Osteoblast (primary cell): ENCODE measurements around the gene MAPK14. TPM values are rescaled to one million over a fixed set of nuclear protein-coding genes. Genes with fewer than 3 reads are reported as not detected.
"Not testable (repeated sequence)": the region's sequence is repeated elsewhere in the genome, so short reads cannot be mapped to it uniquely, and the experiment has no call there.

Experiments used
- DNase-seq: peaks from one replicate; pipeline ENCODE4 v3.0.0; 2011; ENCODE audit warnings: low spot score, mixed read lengths; ENCODE audit not compliant: insufficient read length; ENCODE audit errors: missing footprints
- H2AFZ ChIP-seq: 2 replicates; pipeline ENCODE4 v1.6.0; 2011; ENCODE audit warnings: mild to moderate bottlenecking, low read length
- H3K27ac ChIP-seq: 2 replicates; pipeline ENCODE4 v1.5.1; 2011; ENCODE audit warnings: mild to moderate bottlenecking, low read depth, low read length, moderate library complexity
- H3K27me3 ChIP-seq: 2 replicates; pipeline ENCODE4 v1.6.0; 2012; ENCODE audit warnings: mild to moderate bottlenecking, control low read depth, inconsistent platforms, low read length, moderate library complexity; ENCODE audit not compliant: insufficient read depth
- H3K36me3 ChIP-seq: 2 replicates; pipeline ENCODE4 v1.5.1; 2011; ENCODE audit warnings: mild to moderate bottlenecking, low read length, control low read depth, moderate library complexity; ENCODE audit not compliant: insufficient read depth
- H3K4me1 ChIP-seq: 2 replicates; pipeline ENCODE4 v1.5.1; 2011; ENCODE audit warnings: mild to moderate bottlenecking, low read length, control low read depth, moderate library complexity; ENCODE audit not compliant: insufficient read depth
- H3K4me2 ChIP-seq: 2 replicates; pipeline ENCODE4 v1.6.0; 2011; ENCODE audit warnings: mild to moderate bottlenecking, low read length; ENCODE audit not compliant: insufficient read depth
- H3K4me3 ChIP-seq: fragments of 200-600 bp; sonication (generic); 3 replicates; pipeline ENCODE4 v1.5.1; 2012; ENCODE audit warnings: mild to moderate bottlenecking, low read length, inconsistent platforms; ENCODE audit not compliant: insufficient read depth
- H3K79me2 ChIP-seq: 2 replicates; pipeline ENCODE4 v1.6.0; 2012; ENCODE audit warnings: mild to moderate bottlenecking, low read length, control low read depth, inconsistent platforms; ENCODE audit not compliant: insufficient read depth
- H3K9me3 ChIP-seq: 2 replicates; pipeline ENCODE4 v1.5.1; 2011; ENCODE audit warnings: low read depth, low read length, control low read depth
- H4K20me1 ChIP-seq: 2 replicates; pipeline ENCODE4 v1.6.0; 2012; ENCODE audit warnings: mild to moderate bottlenecking, low read length, control low read depth; ENCODE audit not compliant: insufficient read depth
- total RNA-seq: library from RNA; depleted of rRNA; stranded (reverse); fragments of >200 nt; gene quantifications from 2 replicates; pipeline ENCODE4 v1.2.3, GENCODE V29; 2012
- TF ChIP-seq, protein P1 (sequence below): IDR thresholded peaks from 2 replicates; pipeline ENCODE4 v1.5.1; 2011; ENCODE audit warnings: mild to moderate bottlenecking, low read depth, low read length, moderate library complexity; ENCODE audit errors: extremely low read depth

MAPK14 gene
- total RNA-seq, 1 donor = 90.5 TPM

DNA sequence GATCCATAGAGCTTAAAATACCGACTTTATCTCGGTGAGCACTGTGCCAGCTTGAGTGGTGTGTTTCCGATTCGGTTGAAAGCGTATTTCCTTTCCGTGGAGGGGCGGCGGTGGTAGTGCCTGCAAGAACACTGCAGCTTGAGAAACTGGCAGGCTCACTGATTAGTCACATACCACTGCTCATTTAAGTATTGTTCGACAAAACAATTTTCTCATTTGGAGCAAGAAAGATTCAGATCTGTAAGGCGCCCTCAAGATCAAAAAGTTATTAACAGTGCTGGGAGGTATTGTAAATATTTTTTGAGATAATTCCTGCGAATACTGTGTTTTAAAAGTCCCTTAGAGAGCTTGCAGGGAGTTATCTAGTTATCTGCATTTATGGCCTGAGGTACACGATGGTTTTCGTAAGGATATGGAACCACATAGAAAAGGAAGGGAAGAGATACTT is 1.3 kb downstream of the MAPK14 start:
- H3K27ac ChIP-seq = peak overlapping the region; percentile 84
- peak overlapping the region; percentile 76 for H3K4me2 ChIP-seq
- TF ChIP-seq, protein P1, sequence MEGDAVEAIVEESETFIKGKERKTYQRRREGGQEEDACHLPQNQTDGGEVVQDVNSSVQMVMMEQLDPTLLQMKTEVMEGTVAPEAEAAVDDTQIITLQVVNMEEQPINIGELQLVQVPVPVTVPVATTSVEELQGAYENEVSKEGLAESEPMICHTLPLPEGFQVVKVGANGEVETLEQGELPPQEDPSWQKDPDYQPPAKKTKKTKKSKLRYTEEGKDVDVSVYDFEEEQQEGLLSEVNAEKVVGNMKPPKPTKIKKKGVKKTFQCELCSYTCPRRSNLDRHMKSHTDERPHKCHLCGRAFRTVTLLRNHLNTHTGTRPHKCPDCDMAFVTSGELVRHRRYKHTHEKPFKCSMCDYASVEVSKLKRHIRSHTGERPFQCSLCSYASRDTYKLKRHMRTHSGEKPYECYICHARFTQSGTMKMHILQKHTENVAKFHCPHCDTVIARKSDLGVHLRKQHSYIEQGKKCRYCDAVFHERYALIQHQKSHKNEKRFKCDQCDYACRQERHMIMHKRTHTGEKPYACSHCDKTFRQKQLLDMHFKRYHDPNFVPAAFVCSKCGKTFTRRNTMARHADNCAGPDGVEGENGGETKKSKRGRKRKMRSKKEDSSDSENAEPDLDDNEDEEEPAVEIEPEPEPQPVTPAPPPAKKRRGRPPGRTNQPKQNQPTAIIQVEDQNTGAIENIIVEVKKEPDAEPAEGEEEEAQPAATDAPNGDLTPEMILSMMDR = no peak
- peaks cover 36% of the 10 kb centered on the region for H3K4me1 ChIP-seq
- H3K9me3 ChIP-seq = no peaks in the 10 kb centered on the region
- peak overlapping the region; percentile 96 for H3K4me3 ChIP-seq
- DNase-seq = peak; percentile 58
- peaks cover 33% of the 10 kb centered on the region for H4K20me1 ChIP-seq
- H3K36me3 ChIP-seq = no peaks in the 10 kb centered on the region
- H3K27me3 ChIP-seq = no peaks in the 10 kb centered on the region
- peak overlapping the region; percentile 20 for H2AFZ ChIP-seq
- peaks cover 61% of the 10 kb centered on the region for H3K79me2 ChIP-seq

GRCh38 chr6:36029464-36029863 is 1.9 kb downstream of the MAPK14 start:
- H3K4me2 ChIP-seq = peak overlapping the region; percentile 76
- TF ChIP-seq, protein P1 = no peak
- no peaks in the 10 kb centered on the region for H3K36me3 ChIP-seq
- no peaks in the 10 kb centered on the region for H3K9me3 ChIP-seq
- H3K4me3 ChIP-seq = peak overlapping the region; percentile 96
- peak; percentile 51 for DNase-seq
- H3K27ac ChIP-seq = peak overlapping the region; percentile 84
- peaks cover 37% of the 10 kb centered on the region for H3K4me1 ChIP-seq
- H3K27me3 ChIP-seq = no peaks in the 10 kb centered on the region
- peaks cover 66% of the 10 kb centered on the region for H3K79me2 ChIP-seq
- H2AFZ ChIP-seq = peak overlapping the region; percentile 20
- H4K20me1 ChIP-seq = peaks cover 39% of the 10 kb centered on the region

- Histone ChIP-seq H3K4me1 (peaks cover 17% of the 10 kb centered on the region), H3K27me3 (no peaks in the 10 kb centered on the region), H4K20me1 (peaks cover 61% of the 10 kb centered on the region), H3K4me3 (no peak overlapping the region), H3K27ac (no peak overlapping the region), H3K79me2 (peaks cover 94% of the 10 kb centered on the region), H3K9me3 (no peaks in the 10 kb centered on the region), H2AFZ (no peak overlapping the region), H3K36me3 (no peaks in the 10 kb centered on the region), H3K4me2 (no peak overlapping the region)
- TF ChIP-seq, protein P1 = no peak
- DNase-seq = no peak
These were observed 4.7 kb downstream of the MAPK14 start for GRCh38 chr6:36032261-36032660.

DNA sequence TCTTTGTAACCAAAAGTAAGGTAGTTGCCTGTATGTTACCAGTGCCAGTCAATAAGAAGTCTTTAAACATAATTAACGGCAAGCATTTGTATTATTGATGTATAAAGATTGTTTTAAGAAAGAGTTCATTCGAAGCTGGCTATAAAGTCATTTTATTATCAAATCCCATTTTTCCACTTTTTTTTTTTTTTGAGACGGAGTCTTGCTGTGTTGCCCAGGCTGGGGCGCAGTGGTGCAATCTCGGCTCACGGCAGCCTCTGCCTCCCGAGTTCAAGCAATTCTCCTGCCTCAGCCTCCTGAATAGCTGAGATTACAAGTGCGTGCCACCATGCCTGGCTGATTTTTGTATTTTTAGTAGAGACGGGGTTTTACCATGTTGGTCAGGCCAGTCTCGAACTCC is 5.5 kb downstream of the MAPK14 start:
- H3K79me2 ChIP-seq = peaks cover 97% of the 10 kb centered on the region
- not testable (repeated sequence) for H2AFZ ChIP-seq, H3K36me3 ChIP-seq, H3K4me2 ChIP-seq, DNase-seq, H3K27ac ChIP-seq, H3K4me3 ChIP-seq, H3K9me3 ChIP-seq, H3K27me3 ChIP-seq
- H4K20me1 ChIP-seq = peaks cover 70% of the 10 kb centered on the region
- peaks cover 18% of the 10 kb centered on the region for H3K4me1 ChIP-seq
